ENCODE measurements around the gene DENND1A.

DNA sequence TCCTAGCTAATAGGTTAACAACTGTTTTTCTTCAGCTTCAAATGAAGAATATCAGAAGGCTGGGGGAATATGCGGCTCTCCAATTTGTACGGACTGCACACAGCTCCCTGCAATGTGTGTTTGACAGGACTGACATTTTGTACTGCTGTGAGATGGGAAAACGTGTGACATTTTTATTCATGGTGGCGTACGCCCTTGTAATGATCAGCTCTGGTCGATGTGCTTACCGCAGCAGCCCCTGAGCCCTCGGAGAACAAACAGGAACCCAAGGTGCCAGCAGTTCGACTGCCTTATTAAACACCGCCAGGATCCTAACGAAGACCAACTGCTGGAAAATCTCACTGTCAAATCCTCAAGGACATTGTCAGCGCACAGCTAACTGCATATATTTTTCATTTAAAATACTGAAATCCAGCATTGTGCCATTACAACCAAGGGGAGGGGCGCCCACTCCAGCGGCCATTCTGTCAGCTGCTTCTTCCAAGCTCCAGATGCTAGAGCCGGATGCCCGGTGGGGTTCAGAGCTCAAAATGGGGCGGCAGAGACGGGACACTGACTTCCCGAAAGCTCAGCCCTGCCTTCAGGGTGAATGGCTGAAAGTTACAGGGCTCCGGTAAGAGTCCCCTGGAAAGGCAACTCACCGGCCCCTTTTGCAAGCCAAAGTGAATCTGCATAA lies 507.2 kb downstream of the DENND1A start:
- no peak for TF ChIP-seq EZH2phosphoT487 (conservative IDR thresholded peaks at IDR 0.05; ENCODE audit: low read length)
- TF ChIP-seq, protein P1, sequence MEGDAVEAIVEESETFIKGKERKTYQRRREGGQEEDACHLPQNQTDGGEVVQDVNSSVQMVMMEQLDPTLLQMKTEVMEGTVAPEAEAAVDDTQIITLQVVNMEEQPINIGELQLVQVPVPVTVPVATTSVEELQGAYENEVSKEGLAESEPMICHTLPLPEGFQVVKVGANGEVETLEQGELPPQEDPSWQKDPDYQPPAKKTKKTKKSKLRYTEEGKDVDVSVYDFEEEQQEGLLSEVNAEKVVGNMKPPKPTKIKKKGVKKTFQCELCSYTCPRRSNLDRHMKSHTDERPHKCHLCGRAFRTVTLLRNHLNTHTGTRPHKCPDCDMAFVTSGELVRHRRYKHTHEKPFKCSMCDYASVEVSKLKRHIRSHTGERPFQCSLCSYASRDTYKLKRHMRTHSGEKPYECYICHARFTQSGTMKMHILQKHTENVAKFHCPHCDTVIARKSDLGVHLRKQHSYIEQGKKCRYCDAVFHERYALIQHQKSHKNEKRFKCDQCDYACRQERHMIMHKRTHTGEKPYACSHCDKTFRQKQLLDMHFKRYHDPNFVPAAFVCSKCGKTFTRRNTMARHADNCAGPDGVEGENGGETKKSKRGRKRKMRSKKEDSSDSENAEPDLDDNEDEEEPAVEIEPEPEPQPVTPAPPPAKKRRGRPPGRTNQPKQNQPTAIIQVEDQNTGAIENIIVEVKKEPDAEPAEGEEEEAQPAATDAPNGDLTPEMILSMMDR (IDR thresholded peaks at IDR 0.05; ENCODE audit: insufficient read depth, low read length, poor library complexity, severe bottlenecking): no peak

All from SU-DHL-6 (cell line).